HG03025 (cell line): ENCODE results near the gene RNASEH2B.

Source experiments
- ATAC-seq: cut with Tn5 transposase; IDR thresholded peaks from one replicate; pipeline ENCODE4 v1.9.1; 2021; ENCODE audit warnings: mild to moderate bottlenecking, moderate library complexity; ENCODE audit not compliant: unreplicated experiment, low FRiP score

The RNASEH2B gene

GRCh38 chr13:50991579-50992521, 82.3 kb downstream of the RNASEH2B start:
- ATAC-seq = no peak

- no peak for ATAC-seq
Observed at GRCh38 chr13:50993371-50993770, 83.8 kb downstream of the RNASEH2B start.

- no peak for ATAC-seq
Observed at GRCh38 chr13:50993934-50994333, 84.3 kb downstream of the RNASEH2B start.

GRCh38 chr13:50994651-50995050, 85.1 kb downstream of the RNASEH2B start:
- no peak for ATAC-seq

- no peak for ATAC-seq
Observed at GRCh38 chr13:50995854-50996253, 86.3 kb downstream of the RNASEH2B start.

- no peak for ATAC-seq
Observed at GRCh38 chr13:50998326-50998725, 88.7 kb downstream of the RNASEH2B start.

GRCh38 chr13:50999641-51000040, 90.0 kb downstream of the RNASEH2B start:
- ATAC-seq = no peak

- ATAC-seq = no peak
Observed at GRCh38 chr13:51000061-51000460, 90.5 kb downstream of the RNASEH2B start.

GRCh38 chr13:51000571-51001260, 91.1 kb downstream of the RNASEH2B start:
- ATAC-seq = no peak

GRCh38 chr13:51001335-51001734, 91.7 kb downstream of the RNASEH2B start:
- ATAC-seq = no peak

GRCh38 chr13:51002736-51003135, 93.1 kb downstream of the RNASEH2B start:
- no peak for ATAC-seq

- ATAC-seq = no peak
Observed at GRCh38 chr13:51003642-51004041, 94.1 kb downstream of the RNASEH2B start.

- no peak for ATAC-seq
Observed at GRCh38 chr13:51004111-51004865, 94.7 kb downstream of the RNASEH2B start.

- no peak for ATAC-seq
Observed at GRCh38 chr13:51004918-51005460, 95.4 kb downstream of the RNASEH2B start.

GRCh38 chr13:51005566-51005965, 96.0 kb downstream of the RNASEH2B start:
- no peak for ATAC-seq
